GM12892 (cell line): ENCODE results near the gene RHOJ.

ENCODE experiments used
- POLR2A ChIP-seq: IDR thresholded peaks from 2 replicates; pipeline ENCODE4 v1.6.1; 2011; ENCODE audit warnings: low read depth, low read length, control low read depth
- POLR2AphosphoS5 ChIP-seq: IDR thresholded peaks from 2 replicates; pipeline ENCODE4 v1.6.1; 2011; ENCODE audit warnings: low read depth, low read length, control low read depth
- TAF1 ChIP-seq: IDR thresholded peaks from 2 replicates; pipeline ENCODE4 v1.6.1; 2011; ENCODE audit warnings: low read depth, mild to moderate bottlenecking, control low read depth, low read length, borderline replicate concordance

DNA sequence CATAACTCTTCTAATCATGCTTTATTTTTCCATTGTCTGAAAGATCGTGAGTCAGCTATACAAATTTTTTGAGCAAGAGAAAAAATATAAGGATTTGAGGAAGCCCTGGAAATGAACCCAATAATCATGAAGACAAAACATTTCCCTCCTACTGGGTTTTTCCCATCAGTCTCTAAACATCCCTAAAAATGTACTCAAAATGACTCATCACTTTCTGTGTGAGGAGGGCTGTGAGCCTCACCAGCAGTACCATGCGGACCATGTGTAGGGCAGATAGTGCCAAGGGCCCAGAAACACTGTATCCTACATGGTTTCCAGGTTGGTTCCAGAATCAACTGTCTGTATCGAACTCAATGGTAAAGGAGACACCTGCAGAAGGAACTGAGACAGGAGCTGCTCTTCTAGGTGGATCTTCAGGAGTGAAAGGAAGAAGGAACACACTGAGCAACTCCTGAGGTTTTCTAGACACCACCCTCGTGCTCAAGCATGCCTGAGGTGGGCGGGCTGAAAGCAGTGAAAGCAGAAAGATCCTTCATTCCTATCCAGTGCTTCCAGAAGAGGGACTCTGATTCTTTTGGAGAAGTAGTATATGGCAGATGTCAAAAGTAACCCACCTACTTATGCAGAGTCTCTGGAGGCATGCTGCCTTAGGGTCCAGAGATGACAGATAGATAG, 48.6 kb upstream of the RHOJ start:
- TF ChIP-seq POLR2A (no peak), POLR2AphosphoS5 (no peak), TAF1 (no peak)
